Spleen (tissue), 7 donors: ENCODE data around the gene FTL.

Experiments
- POLR2A ChIP-seq, 3 donors: fragments of 450-650 bp; IDR thresholded peaks; one replicate each; pipeline ENCODE4 v1.5.1; 2017; ENCODE audit warnings: antibody characterized with exemption in 3 of 3, mild to moderate bottlenecking in 1 of 3
- POLR2AphosphoS5 ChIP-seq, 3 donors: sonication (generic); formaldehyde crosslinking; IDR thresholded peaks; one replicate each; pipeline ENCODE4 v1.5.1; 2017; ENCODE audit warnings: antibody characterized with exemption in 3 of 3
- TF ChIP-seq, protein P1 (sequence below), 11 experiments: fragments of 200-600 bp in 7 of 11; fragments of 450-650 bp in 4 of 11; sonication (generic) in 4 of 11; IDR thresholded peaks in 8 of 11; conservative IDR thresholded peaks in 3 of 11; 1 replicate in 7 of 11; 2 replicates in 4 of 11; pipeline versions ENCODE4 v1.4.0 to v1.8.0; 2016 to 2021; ENCODE audit warnings: antibody characterized with exemption in 11 of 11, inconsistent platforms in 4 of 11, mild to moderate bottlenecking in 1 of 11
- donor health status: DM: no; HTN: no; CAD: no; lungs with moderate emphysema.
- donor health status: DM: no; HTN: no; CAD: no.
- donor health status: DM: no; HTN: no; CAD: no.

DNA sequence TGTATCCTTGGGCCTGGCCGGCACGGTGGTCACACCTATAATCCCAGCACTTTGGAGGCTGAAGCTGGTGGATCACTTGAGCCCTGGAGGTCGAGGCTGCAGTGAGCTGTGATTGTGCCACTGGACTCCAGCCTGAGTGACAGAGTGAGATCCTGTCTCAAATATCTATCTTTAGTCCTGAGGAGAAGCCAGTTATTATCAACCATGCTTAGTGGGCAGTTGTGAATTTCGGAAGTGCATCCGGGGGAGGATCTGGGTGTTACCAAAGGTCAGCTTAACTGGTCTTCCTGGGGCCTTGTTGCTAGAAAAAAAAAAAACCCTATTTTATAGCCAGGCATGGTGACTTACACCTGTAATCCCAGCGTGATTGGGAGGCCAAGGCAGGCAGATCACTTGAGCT is 22.0 kb upstream of the FTL start:
- TF ChIP-seq, protein P1, sequence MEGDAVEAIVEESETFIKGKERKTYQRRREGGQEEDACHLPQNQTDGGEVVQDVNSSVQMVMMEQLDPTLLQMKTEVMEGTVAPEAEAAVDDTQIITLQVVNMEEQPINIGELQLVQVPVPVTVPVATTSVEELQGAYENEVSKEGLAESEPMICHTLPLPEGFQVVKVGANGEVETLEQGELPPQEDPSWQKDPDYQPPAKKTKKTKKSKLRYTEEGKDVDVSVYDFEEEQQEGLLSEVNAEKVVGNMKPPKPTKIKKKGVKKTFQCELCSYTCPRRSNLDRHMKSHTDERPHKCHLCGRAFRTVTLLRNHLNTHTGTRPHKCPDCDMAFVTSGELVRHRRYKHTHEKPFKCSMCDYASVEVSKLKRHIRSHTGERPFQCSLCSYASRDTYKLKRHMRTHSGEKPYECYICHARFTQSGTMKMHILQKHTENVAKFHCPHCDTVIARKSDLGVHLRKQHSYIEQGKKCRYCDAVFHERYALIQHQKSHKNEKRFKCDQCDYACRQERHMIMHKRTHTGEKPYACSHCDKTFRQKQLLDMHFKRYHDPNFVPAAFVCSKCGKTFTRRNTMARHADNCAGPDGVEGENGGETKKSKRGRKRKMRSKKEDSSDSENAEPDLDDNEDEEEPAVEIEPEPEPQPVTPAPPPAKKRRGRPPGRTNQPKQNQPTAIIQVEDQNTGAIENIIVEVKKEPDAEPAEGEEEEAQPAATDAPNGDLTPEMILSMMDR (IDR thresholded peaks at IDR 0.05 in 8 of 11, conservative IDR thresholded peaks at IDR 0.05 in 3 of 11) = no peak
- no peak for TF ChIP-seq POLR2A (IDR thresholded peaks at IDR 0.05)
- no peak for TF ChIP-seq POLR2AphosphoS5 (IDR thresholded peaks at IDR 0.05)
